ENCODE data around the gene FLOT1.

Gene FLOT1

DNA sequence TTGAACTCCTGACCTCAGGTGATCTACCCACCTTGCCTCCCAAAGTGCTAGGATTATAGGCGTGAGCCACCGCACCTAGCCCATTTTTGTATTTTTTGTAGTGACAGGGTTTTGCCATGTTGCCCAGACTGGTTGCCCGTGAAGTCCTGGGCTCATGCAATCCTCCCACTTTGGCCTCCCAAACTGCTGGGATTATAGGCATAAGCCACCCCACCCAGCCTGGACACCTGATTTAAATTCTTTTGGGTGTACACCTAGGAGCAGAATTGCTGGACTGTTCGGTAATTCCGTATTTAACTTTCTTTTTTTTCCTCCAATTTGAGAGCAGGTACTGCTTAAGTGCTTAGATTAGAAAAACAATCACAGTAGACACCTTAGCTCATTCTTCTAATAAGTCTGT, 46.1 kb downstream of the FLOT1 start:
- H3K9me3 Mint-ChIP-seq, result no peaks in the 10 kb centered on the region
- H3K4me3 Mint-ChIP-seq, result no peak overlapping the region
- peaks cover 11% of the 10 kb centered on the region for H3K36me3 Mint-ChIP-seq (ENCODE audit: low read depth)
- peaks cover 3% of the 10 kb centered on the region for H3K4me1 Mint-ChIP-seq (ENCODE audit: low read depth)
- no peak for DNase-seq (ENCODE audit: low spot score)
- no peak overlapping the region for H3K27ac Mint-ChIP-seq
- H3K27me3 Mint-ChIP-seq (ENCODE audit: low read depth), result no peaks in the 10 kb centered on the region

DNA sequence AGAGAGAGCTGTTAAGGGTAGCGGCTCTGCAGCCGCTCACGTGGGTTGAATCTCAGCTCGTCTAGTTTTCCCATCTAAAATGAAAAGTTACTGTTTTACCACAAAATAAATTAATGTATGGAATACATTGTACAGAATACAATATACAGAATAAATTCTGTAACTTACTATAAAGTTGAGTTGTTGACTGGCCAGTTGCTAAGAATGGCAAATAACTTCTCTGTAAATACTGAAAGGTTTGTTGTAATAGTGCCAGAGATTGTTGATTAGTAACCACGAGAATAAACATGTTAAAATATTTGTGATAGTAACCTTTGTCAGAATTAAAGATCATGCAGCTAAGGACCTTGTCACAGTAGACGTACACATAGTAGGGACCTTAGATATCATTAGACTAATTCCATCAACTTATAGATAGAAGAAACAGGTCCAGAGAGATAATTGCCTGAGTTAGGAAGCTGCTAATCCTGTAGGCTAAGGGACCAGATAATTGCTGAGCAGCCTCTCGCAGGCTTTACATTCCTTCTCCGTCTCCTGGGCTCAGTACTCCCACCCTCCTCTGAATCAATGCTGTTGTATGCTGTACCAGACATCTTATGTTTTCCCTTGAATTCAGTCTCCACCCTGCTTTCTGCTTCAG, 51.2 kb downstream of the FLOT1 start:
- Mint-ChIP-seq H3K4me3 (peak overlapping the region; percentile 83), H3K4me1 (ENCODE audit: low read depth) (peaks cover 37% of the 10 kb centered on the region), H3K27ac (peak overlapping the region; percentile 52), H3K9me3 (no peaks in the 10 kb centered on the region), H3K27me3 (ENCODE audit: low read depth) (no peaks in the 10 kb centered on the region), H3K36me3 (ENCODE audit: low read depth) (peaks cover 8% of the 10 kb centered on the region)
- no peak for DNase-seq (ENCODE audit: low spot score)

DNA sequence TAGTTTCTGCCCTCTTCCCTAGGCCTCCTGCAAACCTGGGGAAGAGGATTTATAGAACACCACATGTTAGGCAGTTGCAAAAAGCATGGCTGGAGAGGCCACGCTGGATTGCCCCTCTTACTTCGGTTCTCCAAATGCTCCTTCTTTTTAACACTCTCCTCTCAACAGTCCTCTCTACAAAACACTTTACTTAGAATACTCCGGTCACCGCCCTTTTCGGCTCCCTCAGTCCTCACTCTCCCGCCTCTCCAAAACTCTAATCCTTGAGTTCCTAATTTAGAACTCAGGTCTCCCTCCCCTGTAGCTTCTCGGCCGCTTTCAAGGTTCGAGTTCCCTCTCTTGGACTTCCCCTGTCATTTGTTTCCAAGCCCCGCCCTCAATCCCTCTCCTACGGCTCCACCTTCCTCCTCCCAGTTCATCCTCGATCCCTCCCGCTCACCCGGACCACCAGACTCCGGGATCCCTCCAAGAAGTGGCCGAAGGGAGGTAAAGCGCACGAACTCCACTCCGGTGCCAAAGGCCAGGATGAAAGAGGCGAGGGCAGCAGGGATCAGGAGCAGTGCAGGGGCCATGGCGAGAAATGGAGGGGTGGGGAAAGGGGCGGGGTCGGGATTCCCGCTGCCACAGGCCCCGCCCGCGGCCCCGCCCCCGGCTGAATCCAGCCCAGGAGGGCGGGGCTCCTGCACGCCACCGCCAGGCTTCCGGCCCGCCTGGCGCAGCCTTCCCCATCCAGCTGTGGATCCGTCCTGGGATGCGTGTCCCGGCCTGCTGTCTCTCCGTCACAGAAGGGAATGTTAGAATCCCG, 51.9 kb downstream of the FLOT1 start, which contains the start of gene NRM:
Gene NRM, minus strand, starts transcription at position 582 of the 805 bp plus-strand sequence. Its CDS starts 10 bp downstream, at position 572.
- peak within 1 kb of the TSS; percentile 80 for H3K27ac Mint-ChIP-seq
- H3K4me1 Mint-ChIP-seq (ENCODE audit: low read depth), result peaks cover 40% of the 10 kb centered on the region

DNA sequence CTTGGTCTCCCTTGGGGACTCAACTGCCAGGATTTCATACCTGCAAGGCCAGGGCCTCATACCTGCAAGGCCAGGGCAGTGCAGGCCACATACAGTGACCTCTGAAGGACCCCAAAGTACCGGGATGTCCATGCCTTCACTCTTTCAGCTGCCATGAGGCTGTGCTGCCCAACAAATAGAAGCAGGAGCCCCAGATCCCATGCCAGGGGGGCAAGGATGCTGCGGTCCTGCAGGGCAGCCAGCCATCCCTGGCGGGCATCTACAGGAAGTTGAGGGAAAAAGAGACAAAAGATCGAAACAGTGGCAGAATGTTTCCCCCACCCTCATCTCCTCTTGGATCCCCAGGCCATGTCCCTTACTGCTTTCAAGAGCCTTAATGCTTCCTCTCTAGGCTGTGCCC, 52.5 kb downstream of the FLOT1 start:
- peak overlapping the region; percentile 80 for H3K27ac Mint-ChIP-seq
- H3K4me1 Mint-ChIP-seq (ENCODE audit: low read depth), result peaks cover 40% of the 10 kb centered on the region
- H3K36me3 Mint-ChIP-seq (ENCODE audit: low read depth), result peaks cover 21% of the 10 kb centered on the region
- DNase-seq (ENCODE audit: low spot score), result no peak
- H3K27me3 Mint-ChIP-seq (ENCODE audit: low read depth), result no peaks in the 10 kb centered on the region
- no peaks in the 10 kb centered on the region for H3K9me3 Mint-ChIP-seq
- peak overlapping the region; percentile 96 for H3K4me3 Mint-ChIP-seq

More for the DNA sequence above, 51.9 kb downstream of the FLOT1 start, which contains the start of gene NRM:
- Mint-ChIP-seq H3K27me3 (ENCODE audit: low read depth) (no peaks in the 10 kb centered on the region), H3K9me3 (no peaks in the 10 kb centered on the region), H3K36me3 (ENCODE audit: low read depth) (peaks cover 15% of the 10 kb centered on the region), H3K4me3 (peak within 1 kb of the TSS; percentile 96)
- peak; percentile 74 for DNase-seq (ENCODE audit: low spot score)

DNA sequence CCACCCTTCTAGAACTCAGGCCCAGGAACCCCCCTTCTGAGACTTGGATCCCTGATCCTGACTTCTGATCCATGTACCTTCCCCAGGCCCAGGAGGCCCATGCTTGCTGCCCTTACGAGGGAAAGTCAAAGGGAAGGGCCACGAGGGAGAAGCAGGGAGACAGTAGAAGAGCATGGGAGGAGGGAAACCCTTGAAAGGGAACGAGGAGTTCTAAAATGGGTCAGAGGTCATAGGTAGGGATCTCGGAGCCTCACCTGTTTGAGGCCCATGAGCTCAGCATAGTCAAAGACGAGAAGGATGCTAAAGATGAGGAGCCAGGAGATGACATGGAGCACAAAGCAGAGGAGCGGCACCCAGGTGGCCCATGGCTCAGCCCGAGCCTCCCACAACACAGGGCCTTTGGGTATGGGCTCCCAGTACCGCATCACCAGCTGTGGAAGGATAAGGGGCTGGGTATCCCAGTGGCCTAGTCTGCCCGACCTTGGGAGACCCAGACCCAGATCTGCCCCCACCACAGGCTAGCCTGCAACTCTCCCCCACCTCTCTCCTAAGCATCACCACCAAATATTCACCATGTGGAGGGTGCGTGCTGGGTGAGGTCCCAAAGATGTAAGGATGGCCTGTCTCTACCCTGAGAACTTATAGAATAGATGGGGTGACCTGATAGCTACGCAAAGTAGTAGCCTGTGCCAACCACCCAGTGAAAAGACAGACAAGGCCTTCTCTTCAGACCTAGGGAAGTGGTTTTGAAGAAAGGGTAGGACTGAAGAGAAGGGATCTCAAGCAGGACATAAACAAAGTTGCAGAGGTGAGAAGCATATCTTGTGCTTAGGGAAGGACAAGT, 53.2 kb downstream of the FLOT1 start:
- DNase-seq (ENCODE audit: low spot score), result no peak
- Mint-ChIP-seq H3K27me3 (ENCODE audit: low read depth) (no peaks in the 10 kb centered on the region), H3K27ac (peak overlapping the region; percentile 93), H3K4me1 (ENCODE audit: low read depth) (peaks cover 40% of the 10 kb centered on the region), H3K4me3 (peak overlapping the region; percentile 96), H3K9me3 (no peaks in the 10 kb centered on the region), H3K36me3 (ENCODE audit: low read depth) (peaks cover 26% of the 10 kb centered on the region)

DNA sequence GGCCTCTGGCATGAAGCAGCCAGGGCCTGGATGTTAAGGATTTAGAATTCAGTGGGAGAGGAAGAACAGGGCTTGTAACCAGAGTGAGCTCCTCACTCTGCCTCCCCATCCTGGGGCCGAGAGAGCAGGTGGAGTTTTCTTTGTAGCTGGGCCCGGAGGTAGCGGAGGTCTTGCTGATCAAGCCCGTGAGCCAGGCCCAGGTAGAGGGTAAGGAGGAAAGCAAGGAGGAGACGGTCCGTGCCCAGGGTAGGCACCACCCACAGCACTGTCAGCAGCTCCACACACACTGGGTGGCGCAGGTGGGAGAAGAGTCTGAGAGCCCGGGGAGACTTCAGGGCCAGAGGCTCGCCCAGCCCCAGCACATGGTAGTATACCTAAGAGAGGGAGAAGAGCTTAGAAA, 53.9 kb downstream of the FLOT1 start:
- Mint-ChIP-seq H3K27ac (peak overlapping the region; percentile 93), H3K27me3 (ENCODE audit: low read depth) (no peaks in the 10 kb centered on the region), H3K4me3 (peak overlapping the region; percentile 96), H3K4me1 (ENCODE audit: low read depth) (peaks cover 40% of the 10 kb centered on the region), H3K9me3 (no peaks in the 10 kb centered on the region), H3K36me3 (ENCODE audit: low read depth) (peaks cover 33% of the 10 kb centered on the region)
- DNase-seq (ENCODE audit: low spot score), result no peak

DNA sequence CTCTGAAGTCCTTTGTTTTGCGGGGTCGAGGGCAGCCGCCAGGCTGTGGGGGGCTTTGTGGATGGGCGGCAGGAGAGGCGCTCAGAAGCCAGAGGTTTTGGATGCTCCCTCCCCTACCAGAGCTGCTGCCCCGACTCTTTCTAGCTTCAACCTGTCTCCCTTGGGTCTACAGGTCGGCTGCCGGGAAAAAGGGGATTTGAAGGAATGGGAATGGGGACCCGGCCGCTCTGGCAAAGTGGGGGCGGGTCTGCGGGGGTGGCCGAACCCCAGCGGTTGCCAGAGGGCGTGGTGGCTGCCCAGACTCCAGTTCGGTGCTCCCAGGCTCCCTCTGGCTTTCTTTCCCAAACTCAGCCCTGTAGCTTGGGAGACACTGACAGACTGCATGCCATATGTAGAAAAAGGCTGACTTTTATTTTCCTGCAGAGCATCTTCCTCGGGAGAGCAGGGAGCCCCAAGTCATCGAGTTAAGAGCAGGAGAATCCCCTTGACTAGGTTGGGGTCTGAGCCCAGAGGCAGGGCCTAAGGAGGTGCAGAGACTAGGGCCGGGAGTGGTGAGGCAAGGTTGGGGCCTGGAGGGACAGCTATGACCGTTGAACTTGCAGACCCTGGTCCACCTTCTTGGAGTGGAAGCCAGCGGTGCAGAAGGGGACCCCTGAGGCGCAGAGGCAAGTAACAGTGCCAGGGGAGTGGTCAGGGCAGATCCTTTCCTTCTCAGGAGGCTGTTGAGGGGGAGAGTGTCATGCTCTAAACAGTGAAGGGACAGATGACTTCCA, 54.6 kb downstream of the FLOT1 start:
- Mint-ChIP-seq H3K9me3 (no peaks in the 10 kb centered on the region), H3K27me3 (ENCODE audit: low read depth) (no peaks in the 10 kb centered on the region), H3K4me3 (peak overlapping the region; percentile 96), H3K36me3 (ENCODE audit: low read depth) (peaks cover 40% of the 10 kb centered on the region), H3K4me1 (ENCODE audit: low read depth) (peaks cover 40% of the 10 kb centered on the region), H3K27ac (peak overlapping the region; percentile 93)
- DNase-seq (ENCODE audit: low spot score), result no peak

DNA sequence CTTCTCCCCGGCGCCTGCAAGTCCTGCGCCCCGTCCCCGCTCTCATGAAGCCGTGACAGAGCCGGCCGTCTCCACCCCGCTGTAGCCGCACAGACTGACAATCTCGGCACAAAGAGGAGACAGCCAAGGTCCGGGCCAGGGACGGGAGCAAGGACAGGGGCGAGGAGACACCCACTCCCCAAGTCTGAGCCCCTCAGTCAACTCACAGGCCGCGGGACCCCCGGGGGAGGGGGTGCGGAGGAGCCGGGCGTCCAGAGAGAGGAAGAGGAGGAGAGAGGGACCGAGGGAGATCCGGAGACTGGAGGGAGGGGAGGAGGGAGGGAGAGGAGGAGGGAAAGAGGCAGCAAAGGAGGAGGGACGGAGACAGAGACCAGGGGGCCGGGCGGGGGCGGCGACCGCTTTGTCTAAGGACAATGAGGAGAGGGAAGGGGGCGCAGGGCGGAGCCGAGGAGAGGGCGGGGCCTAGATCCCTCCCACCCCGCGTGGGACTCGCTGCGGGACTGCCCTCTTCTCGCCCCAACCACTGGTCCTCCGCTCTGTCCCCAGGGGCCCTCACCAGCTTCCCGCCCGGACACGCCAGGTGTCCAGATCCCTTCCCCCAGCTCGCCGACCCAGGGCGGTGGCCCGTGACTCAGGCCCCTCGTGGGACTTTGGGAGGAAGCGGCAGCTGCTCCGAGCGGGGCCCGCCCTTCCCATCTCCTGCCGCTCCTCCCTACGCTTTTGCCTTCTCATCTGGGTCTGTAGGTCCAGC, 55.4 kb downstream of the FLOT1 start:
- Mint-ChIP-seq H3K27ac (peak overlapping the region; percentile 93), H3K27me3 (ENCODE audit: low read depth) (no peaks in the 10 kb centered on the region), H3K36me3 (ENCODE audit: low read depth) (peaks cover 47% of the 10 kb centered on the region), H3K4me1 (ENCODE audit: low read depth) (peaks cover 40% of the 10 kb centered on the region), H3K4me3 (peak overlapping the region; percentile 96), H3K9me3 (no peaks in the 10 kb centered on the region)
- peak; percentile 85 for DNase-seq (ENCODE audit: low spot score)

DNA sequence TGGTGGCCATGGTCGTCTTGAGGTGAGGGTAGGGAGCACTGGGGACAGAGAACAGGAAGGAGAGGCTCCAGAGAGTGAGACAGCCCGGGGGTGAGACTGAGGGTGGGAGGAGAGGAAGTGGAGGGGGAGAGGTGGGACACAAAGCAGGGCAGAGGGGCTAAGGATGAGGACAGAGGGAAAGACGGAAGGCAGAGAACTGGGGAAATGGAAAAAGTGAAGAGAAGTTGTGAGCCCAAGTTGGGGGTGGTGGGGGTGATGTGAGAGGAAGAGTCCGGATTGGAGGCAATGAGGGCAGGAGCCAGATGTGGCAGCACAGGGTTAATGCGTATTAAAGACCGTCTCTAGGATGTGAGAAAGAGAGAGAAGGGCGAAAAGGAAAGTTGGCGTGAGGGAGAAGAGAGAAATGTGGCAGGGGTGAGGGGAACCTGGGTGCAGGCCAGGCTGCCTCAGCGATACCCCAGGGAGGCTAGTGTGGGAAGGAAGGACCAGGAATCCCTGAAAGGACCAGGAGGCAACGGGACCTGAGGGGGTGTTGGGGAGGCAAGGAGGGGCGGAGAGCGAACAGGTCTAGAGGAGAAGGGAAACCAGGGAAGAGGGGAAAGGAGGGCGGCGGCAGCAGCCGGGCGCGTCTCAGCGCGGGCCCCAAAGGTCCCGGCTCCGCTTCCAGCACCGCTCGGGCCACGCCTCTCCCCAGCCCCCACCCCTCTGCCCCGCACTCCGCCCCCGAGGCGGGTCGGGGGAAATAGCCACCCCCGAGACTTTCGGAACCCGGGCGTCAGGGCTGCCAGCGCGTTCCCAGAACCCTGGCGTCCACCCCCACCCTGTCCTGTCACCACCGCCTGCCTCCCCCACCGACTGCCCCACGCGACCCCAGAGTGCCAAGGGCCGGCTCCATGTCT, 56.2 kb downstream of the FLOT1 start, which contains the start of gene PPP1R18:
Gene PPP1R18, minus strand, starts transcription at position 637 of the 899 bp plus-strand sequence. Its CDS starts 627 bp downstream, at position 10.
- Mint-ChIP-seq H3K27ac (peak within 1 kb of the TSS; percentile 93), H3K27me3 (ENCODE audit: low read depth) (no peaks in the 10 kb centered on the region), H3K4me3 (peak within 1 kb of the TSS; percentile 96), H3K9me3 (no peaks in the 10 kb centered on the region), H3K36me3 (ENCODE audit: low read depth) (peaks cover 55% of the 10 kb centered on the region), H3K4me1 (ENCODE audit: low read depth) (peaks cover 40% of the 10 kb centered on the region)
- DNase-seq (ENCODE audit: low spot score), result peak; percentile 82

DNA sequence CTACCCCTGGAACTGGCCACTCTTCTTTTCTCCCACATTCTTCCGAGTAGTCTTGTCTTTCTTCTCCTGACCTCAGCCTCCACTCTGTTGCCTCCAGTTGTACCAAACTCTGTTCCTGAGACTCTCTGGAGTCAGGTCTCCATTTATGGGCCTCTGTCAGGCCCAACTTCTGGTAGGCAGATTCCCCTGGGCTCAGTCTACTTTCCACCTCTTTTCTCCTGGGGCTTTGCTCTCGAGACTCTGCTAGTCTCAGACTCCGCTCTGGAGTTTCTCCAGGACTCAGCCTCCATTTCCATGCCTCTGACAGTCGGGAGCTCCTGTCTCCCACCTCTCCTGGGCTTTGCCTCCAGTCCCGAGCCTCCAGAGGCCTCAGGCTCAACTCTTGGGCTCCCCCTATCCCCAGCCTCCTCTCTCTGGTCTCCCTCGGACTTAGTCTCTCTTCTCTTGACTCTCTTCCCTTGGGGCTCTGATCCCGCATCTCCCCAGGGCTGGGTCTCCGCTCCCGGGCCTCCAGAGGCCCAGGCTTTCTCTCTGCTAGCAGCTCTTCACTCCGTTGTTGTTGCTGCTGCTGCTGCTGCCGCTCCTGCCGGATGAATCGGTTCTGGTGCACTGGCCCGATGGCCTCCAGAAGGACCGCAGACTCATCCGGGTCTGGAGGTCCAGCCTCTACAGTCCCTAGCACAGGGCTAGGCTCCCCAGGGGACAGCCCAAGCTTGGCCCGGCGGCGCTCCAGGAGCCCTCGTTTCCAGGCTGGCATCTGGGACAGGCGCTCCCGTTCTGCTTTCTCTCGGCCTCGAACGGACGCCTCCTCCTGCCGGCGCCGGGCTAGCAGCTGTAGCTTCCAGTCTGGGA, 57.1 kb downstream of the FLOT1 start:
- Mint-ChIP-seq H3K27me3 (ENCODE audit: low read depth) (no peaks in the 10 kb centered on the region), H3K4me3 (peak overlapping the region; percentile 96), H3K36me3 (ENCODE audit: low read depth) (peaks cover 62% of the 10 kb centered on the region), H3K9me3 (no peaks in the 10 kb centered on the region), H3K4me1 (ENCODE audit: low read depth) (peaks cover 37% of the 10 kb centered on the region), H3K27ac (peak overlapping the region; percentile 93)
- no peak for DNase-seq (ENCODE audit: low spot score)

DNA sequence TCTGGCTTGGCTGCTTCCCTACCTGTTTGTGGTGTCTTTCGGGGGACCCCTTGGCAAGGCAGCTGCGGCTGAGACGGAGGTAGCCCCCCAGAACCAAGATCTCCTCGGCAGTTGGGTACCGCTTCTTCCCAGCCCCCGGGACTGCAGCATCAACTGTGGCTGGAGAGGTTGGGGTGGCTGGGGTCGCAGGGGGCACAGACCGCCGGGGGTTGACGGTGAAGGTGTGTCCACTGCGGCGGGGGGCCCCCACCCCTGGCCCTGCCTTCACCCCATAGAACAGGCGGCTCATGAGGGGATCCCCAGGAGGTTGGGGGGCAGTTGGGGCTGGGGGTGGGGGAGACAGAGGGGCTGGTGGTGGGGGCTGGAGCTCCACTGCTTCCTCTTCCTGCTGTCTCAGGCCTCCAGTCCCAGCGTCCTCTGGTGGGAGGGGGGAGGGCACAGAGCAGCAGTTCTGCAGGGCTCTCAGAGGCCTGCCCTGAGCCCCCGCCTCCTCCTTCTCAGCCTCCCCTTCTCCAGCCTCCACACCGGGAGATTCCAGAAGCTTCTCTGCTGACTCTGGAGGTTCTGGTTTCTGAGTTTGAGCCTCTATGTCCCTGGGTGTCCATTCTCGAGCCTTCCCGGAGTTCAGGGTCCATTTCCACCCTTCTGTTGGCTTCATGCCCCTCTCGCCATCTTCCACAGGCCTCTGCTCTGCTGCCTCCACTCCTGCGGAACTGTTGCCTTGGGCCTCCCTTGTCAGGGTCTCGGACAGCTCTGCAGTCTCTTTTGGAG, 57.9 kb downstream of the FLOT1 start:
- H3K4me3 Mint-ChIP-seq, result peak overlapping the region; percentile 96
- no peaks in the 10 kb centered on the region for H3K27me3 Mint-ChIP-seq (ENCODE audit: low read depth)
- peak overlapping the region; percentile 93 for H3K27ac Mint-ChIP-seq
- H3K4me1 Mint-ChIP-seq (ENCODE audit: low read depth), result peaks cover 38% of the 10 kb centered on the region
- H3K9me3 Mint-ChIP-seq, result no peaks in the 10 kb centered on the region
- DNase-seq (ENCODE audit: low spot score), result peak; percentile 54
- peaks cover 70% of the 10 kb centered on the region for H3K36me3 Mint-ChIP-seq (ENCODE audit: low read depth)
